ENCODE data around the gene GNGT1.

DNA sequence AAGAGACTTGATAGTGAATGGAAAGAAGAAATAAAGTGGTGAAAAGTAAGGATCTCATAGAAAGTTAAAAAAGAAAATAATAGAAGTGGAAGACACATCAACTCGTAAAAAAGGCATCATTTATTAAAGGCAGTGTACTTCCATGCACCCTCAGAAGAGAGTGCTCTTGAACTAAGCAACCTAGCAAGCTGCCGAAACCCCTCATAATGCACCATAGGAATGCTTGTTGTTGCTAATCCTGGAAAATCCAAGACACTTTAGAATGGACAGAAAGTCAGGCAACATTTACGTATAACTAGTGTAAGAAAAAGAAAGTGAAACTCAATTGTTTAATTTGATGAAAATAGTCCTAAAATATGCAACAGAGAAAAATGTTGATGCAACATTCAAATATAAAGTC, 28.6 kb upstream of the GNGT1 start:
- TF ChIP-seq, protein P1, sequence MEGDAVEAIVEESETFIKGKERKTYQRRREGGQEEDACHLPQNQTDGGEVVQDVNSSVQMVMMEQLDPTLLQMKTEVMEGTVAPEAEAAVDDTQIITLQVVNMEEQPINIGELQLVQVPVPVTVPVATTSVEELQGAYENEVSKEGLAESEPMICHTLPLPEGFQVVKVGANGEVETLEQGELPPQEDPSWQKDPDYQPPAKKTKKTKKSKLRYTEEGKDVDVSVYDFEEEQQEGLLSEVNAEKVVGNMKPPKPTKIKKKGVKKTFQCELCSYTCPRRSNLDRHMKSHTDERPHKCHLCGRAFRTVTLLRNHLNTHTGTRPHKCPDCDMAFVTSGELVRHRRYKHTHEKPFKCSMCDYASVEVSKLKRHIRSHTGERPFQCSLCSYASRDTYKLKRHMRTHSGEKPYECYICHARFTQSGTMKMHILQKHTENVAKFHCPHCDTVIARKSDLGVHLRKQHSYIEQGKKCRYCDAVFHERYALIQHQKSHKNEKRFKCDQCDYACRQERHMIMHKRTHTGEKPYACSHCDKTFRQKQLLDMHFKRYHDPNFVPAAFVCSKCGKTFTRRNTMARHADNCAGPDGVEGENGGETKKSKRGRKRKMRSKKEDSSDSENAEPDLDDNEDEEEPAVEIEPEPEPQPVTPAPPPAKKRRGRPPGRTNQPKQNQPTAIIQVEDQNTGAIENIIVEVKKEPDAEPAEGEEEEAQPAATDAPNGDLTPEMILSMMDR (IDR thresholded peaks at IDR 0.05; ENCODE audit: extremely low read depth in 1 of 2, insufficient read depth in 1 of 2, low read depth in 1 of 2, low read length in 2 of 2) = no peak
- TF ChIP-seq POLR2A (IDR thresholded peaks at IDR 0.05; ENCODE audit: low read depth, low read length) = no peak
- no peak for TF ChIP-seq EZH2 (IDR thresholded peaks at IDR 0.05; ENCODE audit: borderline replicate concordance, low read depth, low read length, severe bottlenecking)
- no peak for TF ChIP-seq MYC (IDR thresholded peaks at IDR 0.05; ENCODE audit: low read depth, low read length)

Data from endothelial cell of umbilical vein (primary cell).